ENCODE results near the gene SLC1A2. TPM values are rescaled to one million over a fixed set of nuclear protein-coding genes. Genes with fewer than 3 reads are reported as not detected.

SLC1A2 gene
- 1 to 10 TPM in 1 of 4 donors, under 1 TPM in 2, not detected in 1; 0.65 to 1.3 (median 0.68) TPM for total RNA-seq

DNA sequence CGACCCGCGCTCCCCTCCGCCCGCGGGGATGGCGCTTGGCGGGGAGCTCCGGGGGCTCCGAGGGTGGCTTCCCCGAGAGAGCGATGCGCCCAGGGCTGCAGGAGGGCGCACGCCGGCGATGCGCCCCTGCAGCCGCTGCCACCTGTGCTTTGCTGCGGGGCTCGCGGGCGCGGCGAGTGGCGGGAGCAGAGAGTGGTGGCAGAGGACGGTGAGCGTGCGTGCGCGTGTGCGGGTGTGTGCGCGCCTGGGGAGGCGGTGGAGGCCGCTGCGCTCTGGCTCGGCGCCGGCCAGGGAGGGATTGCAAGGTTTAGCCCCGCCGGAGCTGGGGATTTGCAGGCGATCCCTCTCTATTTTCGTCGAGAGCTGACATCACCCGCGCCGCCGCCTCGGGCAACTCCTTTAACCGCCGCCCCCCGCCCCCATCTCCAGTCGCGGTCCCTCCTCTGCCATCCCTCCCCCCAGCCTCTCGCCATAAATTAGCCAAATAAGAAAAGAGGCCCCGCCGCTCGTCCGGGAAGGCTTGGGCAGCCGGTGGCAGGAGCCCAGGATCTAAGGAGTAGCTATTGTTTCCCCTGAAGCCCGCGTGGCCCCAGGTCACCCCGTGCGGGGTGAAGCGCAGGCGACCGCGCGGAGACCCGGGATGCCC is at the start of gene SLC1A2:
SLC1A2 (minus strand) TSS at position 375 of the 646 bp plus-strand sequence. CDS start 592 bp downstream, outside the sequence.
- TF ChIP-seq CTCF (IDR thresholded peaks at IDR 0.05; ENCODE audit: low read depth) = no peak

GRCh38 chr11:35466058-35466457 is 46.7 kb upstream of the SLC1A2 start:
- no peak for TF ChIP-seq CTCF (IDR thresholded peaks at IDR 0.05; ENCODE audit: low read depth)

GRCh38 chr11:35464308-35464707 is 45.0 kb upstream of the SLC1A2 start:
- no peak for TF ChIP-seq CTCF (IDR thresholded peaks at IDR 0.05; ENCODE audit: low read depth)

DNA sequence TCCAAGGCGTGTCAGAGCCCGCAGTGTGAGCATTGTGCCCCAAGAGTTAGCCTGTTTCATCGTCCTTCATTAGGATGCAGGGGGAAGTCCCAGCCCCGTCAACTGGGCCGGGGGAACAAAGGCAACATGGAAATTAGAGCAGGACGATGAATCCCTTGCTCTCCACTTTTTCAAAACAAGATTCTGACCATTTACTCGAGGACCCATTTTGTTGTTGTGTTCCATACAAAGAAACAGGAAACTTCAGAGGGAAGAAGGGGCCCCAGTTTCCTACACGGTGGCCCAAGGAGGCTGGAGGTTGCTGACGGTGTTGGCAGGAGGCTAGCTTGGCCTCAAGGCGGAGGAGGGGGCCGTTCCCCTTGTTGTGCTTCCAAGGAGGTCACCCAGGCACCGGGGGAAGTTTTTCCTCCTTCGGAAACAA is 44.0 kb upstream of the SLC1A2 start:
- no peak for TF ChIP-seq CTCF (IDR thresholded peaks at IDR 0.05; ENCODE audit: low read depth)

- no peak for TF ChIP-seq CTCF (IDR thresholded peaks at IDR 0.05; ENCODE audit: low read depth)
These were observed 42.7 kb upstream of the SLC1A2 start for GRCh38 chr11:35461917-35462538.

- TF ChIP-seq CTCF (IDR thresholded peaks at IDR 0.05; ENCODE audit: low read depth) = no peak
These were observed 40.1 kb upstream of the SLC1A2 start for GRCh38 chr11:35459489-35459888.

GRCh38 chr11:35458846-35459245 is 39.5 kb upstream of the SLC1A2 start:
- TF ChIP-seq CTCF (IDR thresholded peaks at IDR 0.05; ENCODE audit: low read depth) = no peak
